HEK293 (cell line): Measurements from ENCODE around the gene UQCC2.

ENCODE experiments used
- ZNF146 ChIP-seq: fragments of 450-650 bp; formaldehyde crosslinking; IDR thresholded peaks from 2 replicates; pipeline ENCODE4 v1.5.1; 2016; ENCODE audit warnings: missing biosample characterization, missing genetic modification characterization
- ZNF211 ChIP-seq: fragments of 450-650 bp; formaldehyde crosslinking; IDR thresholded peaks from 2 replicates; pipeline ENCODE4 v1.5.1; 2016; ENCODE audit warnings: low read depth, missing biosample characterization, missing genetic modification characterization
- ZNF366 ChIP-seq: fragments of 450-650 bp; formaldehyde crosslinking; conservative IDR thresholded peaks from 2 replicates; pipeline ENCODE4 v1.5.1; 2016; ENCODE audit warnings: missing biosample characterization, missing genetic modification characterization
- TF ChIP-seq, protein P1 (sequence below): fragments of 450-650 bp; formaldehyde crosslinking; IDR thresholded peaks from 2 replicates; pipeline ENCODE4 v1.5.1; 2016; ENCODE audit warnings: missing biosample characterization, missing genetic modification characterization, low read depth
- TF ChIP-seq, protein P2 (sequence below): fragments of 450-650 bp; formaldehyde crosslinking; IDR thresholded peaks from 2 replicates; pipeline ENCODE4 v1.5.1; 2016; ENCODE audit warnings: missing biosample characterization, missing genetic modification characterization
- TF ChIP-seq, protein P3 (sequence below): fragments of 450-650 bp; formaldehyde crosslinking; IDR thresholded peaks from 2 replicates; pipeline ENCODE4 v1.5.1; 2017; ENCODE audit warnings: missing biosample characterization, missing genetic modification characterization
- TF ChIP-seq, protein P4 (sequence below): fragments of 450-650 bp; formaldehyde crosslinking; IDR thresholded peaks from 2 replicates; pipeline ENCODE4 v1.5.1; 2016; ENCODE audit warnings: missing biosample characterization, missing genetic modification characterization
- TF ChIP-seq, protein P5 (sequence below): fragments of 450-650 bp; formaldehyde crosslinking; conservative IDR thresholded peaks from 2 replicates; pipeline ENCODE4 v1.5.1; 2016; ENCODE audit warnings: low read depth, missing biosample characterization, missing genetic modification characterization
- TF ChIP-seq, protein P6 (sequence below): fragments of 450-650 bp; formaldehyde crosslinking; IDR thresholded peaks from 2 replicates; pipeline ENCODE4 v1.5.1; 2016; ENCODE audit warnings: missing biosample characterization, missing genetic modification characterization

DNA sequence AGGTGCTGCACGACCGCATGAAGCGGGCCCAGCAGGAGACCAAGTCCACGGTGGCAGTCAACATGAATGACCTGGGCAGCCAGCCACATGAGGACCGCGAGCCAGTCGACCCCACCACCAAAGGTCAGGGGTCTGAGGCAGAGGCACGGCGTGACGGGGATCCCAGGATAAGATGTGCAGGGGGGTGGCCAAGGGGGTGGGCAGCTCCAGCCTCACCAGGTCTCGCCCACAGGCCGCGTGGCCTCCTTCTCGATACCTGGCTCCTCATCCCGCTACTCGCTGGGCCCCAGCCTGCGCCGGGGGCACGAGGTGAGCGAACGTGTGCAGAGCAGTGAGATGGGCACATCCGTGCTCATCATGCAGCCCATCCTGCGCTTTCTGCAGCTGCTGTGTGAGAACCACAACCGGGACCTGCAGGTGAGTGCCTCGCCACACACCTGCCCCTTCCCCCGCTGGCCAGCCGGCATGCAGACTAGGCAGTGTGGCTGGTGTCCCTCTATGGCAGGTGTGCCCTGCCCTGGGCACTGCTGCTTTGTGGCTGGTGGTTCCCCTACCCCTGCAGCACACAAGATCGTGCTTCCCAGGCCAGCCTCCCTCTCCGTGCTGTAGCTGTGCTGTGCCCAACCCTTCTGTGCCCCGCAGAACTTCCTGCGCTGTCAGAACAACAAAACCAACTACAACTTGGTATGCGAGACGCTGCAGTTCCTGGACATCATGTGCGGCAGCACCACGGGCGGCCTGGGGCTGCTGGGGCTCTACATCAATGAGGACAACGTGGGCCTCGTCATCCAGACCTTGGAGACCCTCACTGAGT, 25.9 kb downstream of the UQCC2 start:
- TF ChIP-seq, protein P1, sequence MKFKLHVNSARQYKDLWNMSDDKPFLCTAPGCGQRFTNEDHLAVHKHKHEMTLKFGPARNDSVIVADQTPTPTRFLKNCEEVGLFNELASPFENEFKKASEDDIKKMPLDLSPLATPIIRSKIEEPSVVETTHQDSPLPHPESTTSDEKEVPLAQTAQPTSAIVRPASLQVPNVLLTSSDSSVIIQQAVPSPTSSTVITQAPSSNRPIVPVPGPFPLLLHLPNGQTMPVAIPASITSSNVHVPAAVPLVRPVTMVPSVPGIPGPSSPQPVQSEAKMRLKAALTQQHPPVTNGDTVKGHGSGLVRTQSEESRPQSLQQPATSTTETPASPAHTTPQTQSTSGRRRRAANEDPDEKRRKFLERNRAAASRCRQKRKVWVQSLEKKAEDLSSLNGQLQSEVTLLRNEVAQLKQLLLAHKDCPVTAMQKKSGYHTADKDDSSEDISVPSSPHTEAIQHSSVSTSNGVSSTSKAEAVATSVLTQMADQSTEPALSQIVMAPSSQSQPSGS (tag by site-specific recombination): no peak
- TF ChIP-seq, protein P2, sequence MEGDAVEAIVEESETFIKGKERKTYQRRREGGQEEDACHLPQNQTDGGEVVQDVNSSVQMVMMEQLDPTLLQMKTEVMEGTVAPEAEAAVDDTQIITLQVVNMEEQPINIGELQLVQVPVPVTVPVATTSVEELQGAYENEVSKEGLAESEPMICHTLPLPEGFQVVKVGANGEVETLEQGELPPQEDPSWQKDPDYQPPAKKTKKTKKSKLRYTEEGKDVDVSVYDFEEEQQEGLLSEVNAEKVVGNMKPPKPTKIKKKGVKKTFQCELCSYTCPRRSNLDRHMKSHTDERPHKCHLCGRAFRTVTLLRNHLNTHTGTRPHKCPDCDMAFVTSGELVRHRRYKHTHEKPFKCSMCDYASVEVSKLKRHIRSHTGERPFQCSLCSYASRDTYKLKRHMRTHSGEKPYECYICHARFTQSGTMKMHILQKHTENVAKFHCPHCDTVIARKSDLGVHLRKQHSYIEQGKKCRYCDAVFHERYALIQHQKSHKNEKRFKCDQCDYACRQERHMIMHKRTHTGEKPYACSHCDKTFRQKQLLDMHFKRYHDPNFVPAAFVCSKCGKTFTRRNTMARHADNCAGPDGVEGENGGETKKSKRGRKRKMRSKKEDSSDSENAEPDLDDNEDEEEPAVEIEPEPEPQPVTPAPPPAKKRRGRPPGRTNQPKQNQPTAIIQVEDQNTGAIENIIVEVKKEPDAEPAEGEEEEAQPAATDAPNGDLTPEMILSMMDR (tag by site-specific recombination): no peak
- TF ChIP-seq, protein P3, sequence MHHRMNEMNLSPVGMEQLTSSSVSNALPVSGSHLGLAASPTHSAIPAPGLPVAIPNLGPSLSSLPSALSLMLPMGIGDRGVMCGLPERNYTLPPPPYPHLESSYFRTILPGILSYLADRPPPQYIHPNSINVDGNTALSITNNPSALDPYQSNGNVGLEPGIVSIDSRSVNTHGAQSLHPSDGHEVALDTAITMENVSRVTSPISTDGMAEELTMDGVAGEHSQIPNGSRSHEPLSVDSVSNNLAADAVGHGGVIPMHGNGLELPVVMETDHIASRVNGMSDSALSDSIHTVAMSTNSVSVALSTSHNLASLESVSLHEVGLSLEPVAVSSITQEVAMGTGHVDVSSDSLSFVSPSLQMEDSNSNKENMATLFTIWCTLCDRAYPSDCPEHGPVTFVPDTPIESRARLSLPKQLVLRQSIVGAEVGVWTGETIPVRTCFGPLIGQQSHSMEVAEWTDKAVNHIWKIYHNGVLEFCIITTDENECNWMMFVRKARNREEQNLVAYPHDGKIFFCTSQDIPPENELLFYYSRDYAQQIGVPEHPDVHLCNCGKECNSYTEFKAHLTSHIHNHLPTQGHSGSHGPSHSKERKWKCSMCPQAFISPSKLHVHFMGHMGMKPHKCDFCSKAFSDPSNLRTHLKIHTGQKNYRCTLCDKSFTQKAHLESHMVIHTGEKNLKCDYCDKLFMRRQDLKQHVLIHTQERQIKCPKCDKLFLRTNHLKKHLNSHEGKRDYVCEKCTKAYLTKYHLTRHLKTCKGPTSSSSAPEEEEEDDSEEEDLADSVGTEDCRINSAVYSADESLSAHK: no peak
- TF ChIP-seq ZNF211 (tag by site-specific recombination): no peak
- TF ChIP-seq, protein P4, sequence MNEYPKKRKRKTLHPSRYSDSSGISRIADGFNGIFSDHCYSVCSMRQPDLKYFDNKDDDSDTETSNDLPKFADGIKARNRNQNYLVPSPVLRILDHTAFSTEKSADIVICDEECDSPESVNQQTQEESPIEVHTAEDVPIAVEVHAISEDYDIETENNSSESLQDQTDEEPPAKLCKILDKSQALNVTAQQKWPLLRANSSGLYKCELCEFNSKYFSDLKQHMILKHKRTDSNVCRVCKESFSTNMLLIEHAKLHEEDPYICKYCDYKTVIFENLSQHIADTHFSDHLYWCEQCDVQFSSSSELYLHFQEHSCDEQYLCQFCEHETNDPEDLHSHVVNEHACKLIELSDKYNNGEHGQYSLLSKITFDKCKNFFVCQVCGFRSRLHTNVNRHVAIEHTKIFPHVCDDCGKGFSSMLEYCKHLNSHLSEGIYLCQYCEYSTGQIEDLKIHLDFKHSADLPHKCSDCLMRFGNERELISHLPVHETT (tag by site-specific recombination): no peak
- no peak for TF ChIP-seq ZNF146 (tag by site-specific recombination)
- TF ChIP-seq, protein P5, sequence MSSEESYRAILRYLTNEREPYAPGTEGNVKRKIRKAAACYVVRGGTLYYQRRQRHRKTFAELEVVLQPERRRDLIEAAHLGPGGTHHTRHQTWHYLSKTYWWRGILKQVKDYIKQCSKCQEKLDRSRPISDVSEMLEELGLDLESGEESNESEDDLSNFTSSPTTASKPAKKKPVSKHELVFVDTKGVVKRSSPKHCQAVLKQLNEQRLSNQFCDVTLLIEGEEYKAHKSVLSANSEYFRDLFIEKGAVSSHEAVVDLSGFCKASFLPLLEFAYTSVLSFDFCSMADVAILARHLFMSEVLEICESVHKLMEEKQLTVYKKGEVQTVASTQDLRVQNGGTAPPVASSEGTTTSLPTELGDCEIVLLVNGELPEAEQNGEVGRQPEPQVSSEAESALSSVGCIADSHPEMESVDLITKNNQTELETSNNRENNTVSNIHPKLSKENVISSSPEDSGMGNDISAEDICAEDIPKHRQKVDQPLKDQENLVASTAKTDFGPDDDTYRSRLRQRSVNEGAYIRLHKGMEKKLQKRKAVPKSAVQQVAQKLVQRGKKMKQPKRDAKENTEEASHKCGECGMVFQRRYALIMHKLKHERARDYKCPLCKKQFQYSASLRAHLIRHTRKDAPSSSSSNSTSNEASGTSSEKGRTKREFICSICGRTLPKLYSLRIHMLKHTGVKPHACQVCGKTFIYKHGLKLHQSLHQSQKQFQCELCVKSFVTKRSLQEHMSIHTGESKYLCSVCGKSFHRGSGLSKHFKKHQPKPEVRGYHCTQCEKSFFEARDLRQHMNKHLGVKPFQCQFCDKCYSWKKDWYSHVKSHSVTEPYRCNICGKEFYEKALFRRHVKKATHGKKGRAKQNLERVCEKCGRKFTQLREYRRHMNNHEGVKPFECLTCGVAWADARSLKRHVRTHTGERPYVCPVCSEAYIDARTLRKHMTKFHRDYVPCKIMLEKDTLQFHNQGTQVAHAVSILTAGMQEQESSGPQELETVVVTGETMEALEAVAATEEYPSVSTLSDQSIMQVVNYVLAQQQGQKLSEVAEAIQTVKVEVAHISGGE (tag by site-specific recombination): no peak
- TF ChIP-seq, protein P6, sequence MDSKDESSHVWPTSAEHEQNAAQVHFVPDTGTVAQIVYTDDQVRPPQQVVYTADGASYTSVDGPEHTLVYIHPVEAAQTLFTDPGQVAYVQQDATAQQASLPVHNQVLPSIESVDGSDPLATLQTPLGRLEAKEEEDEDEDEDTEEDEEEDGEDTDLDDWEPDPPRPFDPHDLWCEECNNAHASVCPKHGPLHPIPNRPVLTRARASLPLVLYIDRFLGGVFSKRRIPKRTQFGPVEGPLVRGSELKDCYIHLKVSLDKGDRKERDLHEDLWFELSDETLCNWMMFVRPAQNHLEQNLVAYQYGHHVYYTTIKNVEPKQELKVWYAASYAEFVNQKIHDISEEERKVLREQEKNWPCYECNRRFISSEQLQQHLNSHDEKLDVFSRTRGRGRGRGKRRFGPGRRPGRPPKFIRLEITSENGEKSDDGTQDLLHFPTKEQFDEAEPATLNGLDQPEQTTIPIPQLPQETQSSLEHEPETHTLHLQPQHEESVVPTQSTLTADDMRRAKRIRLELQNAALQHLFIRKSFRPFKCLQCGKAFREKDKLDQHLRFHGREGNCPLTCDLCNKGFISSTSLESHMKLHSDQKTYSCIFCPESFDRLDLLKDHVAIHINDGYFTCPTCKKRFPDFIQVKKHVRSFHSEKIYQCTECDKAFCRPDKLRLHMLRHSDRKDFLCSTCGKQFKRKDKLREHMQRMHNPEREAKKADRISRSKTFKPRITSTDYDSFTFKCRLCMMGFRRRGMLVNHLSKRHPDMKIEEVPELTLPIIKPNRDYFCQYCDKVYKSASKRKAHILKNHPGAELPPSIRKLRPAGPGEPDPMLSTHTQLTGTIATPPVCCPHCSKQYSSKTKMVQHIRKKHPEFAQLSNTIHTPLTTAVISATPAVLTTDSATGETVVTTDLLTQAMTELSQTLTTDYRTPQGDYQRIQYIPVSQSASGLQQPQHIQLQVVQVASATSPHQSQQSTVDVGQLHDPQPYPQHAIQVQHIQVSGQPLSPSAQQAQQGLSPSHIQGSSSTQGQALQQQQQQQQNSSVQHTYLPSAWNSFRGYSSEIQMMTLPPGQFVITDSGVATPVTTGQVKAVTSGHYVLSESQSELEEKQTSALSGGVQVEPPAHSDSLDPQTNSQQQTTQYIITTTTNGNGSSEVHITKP (tag by site-specific recombination): no peak
- no peak for TF ChIP-seq ZNF366
